ENCODE measurements around the gene MEGF6.

MEGF6 gene

DNA sequence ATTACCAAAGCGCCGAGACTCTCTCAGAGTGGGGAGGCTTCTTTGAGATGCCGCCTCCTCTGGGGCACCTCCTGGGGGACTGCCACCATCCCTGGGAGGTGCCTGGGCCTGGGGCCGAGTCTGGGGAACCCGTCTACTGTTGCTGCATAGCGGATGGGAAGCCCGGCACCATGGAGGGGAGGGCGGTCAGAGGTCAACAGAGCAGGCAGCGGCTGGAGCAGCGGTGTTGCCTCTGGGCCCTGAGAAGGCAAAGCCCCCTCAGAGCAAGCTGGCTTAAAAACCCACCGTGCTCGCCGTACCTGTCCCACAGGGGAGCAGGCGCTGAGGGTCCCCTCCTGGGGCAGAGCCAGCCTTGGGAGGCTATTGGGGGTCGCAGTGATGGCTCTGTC lies 94.8 kb downstream of the MEGF6 start:
- DNase-seq: no peak

DNA sequence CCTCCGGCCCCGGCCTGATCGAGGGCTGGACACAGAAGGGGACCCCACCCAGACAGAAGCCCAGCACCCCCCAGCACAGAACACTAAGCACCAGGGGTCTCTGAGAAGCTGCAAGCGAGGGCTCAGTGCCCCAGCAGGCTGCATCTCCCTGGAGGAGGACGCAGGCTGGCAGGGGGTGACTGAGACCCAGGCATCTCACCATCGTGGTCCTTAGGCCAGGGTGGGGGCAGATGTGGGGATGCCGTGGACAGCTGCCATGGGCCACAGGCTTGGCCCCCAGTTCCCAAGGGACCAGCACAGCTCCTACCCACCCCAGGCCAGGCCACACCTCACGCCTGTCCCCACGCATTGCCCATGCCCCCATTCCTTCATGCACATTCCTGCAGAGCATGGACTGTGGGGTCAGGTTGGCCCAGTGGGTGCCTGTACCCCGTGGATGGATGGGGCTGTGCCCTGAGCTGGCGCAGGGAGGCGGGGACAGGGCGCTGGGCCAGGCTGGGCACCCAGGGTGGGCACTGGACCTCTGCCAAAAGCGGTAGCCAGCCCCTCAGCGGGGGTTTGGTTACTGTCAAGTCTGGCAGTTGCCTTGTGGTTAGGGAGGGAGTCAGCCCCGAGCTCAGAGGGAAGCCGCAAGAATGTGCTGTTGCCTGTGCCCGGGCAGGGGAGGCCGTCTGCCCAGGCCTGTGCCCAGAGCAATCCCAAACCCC lies 95.4 kb downstream of the MEGF6 start:
- no peak for DNase-seq

DNA sequence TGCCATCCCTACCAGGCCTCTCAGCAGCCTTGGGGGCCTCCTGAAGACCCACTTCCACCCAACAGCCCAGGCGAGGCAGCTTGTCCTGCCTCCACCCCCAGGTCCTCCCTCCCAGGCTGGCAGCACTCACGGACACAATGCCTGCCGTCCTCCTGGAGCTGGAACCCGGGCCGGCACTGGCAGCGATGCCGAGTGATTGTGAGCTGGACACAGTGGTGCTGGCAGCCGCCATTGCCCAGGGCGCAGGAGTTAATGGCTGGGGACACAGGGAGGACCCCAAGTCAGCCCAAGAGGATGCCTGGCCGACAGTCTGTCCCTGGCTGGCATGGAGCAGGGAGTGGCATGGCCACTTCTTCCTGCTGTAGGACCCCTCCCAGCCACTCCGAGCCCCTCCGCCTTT lies 96.0 kb downstream of the MEGF6 start:
- DNase-seq: no peak

DNA sequence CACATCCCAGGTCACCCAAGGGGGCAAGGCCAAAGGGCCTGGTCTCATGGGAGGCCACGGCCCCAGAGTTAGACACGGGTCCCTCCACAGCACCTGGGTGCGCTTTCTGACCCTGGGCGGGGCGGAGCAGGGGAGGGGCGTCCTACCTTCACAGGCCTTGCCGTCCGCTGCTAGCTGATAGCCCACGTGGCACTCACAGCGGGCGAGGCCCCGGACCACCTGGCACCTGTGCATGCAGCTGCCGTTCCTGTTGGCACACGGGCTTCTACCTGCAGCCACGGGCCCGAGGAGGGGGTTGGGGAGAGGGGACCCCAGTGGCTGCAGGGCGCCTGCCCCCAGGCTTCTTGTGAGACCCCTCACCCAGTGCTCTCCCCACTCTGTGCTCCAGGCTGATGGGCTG lies 96.9 kb downstream of the MEGF6 start:
- DNase-seq: no peak

DNA sequence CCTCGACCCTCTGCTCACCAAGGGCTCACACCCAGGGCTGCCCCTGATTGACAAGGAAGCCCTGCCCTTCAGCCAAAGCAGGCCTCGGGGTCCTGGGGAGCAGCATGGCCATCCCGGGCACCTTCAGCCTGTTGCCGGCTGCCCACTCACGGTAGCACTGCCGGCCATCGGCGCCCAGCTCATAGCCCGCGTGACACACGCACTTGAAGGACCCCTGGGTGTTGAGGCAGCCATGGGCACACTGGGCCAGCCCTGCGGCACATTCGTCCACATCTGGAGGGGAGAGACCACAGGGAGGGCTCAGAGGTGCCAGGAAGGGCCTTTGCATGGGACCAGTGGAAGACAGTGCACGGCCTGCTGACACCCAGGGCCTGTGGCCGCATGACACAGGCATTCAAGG lies 99.5 kb downstream of the MEGF6 start:
- no peak for DNase-seq

DNA sequence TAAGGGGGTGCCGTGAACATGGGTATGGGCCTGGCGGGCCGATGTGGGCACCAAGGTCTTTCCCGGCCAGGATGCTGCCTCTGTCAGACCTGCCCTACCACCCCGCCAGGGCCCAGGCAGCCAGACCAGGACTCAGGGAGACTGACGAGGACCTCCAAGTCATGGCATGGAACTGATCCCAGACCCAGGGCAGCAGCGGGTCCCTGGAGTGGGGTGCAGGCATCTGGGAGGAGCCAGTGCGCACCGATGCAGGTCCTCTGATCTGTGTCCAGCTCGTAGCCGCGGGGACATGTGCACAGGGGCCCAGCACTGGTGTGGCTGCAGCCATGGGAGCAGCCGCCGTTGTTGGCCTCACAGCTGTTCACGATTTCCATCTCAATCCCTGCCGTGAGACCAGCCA lies 100.0 kb downstream of the MEGF6 start:
- no peak for DNase-seq

DNA sequence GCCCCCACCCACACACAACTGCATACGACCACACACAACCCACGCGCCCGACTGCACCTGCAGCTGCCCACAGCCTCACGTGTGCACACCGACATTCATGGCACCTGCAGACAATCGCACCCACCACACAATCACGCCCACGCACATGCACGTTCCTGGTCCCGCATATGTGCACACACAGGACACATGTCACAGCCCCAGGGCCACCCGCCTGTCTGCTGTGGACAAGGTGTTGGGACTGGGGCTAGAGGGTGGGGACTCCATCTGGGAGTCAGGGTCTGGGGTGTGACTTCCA lies 100.4 kb downstream of the MEGF6 start:
- DNase-seq: no peak

DNA sequence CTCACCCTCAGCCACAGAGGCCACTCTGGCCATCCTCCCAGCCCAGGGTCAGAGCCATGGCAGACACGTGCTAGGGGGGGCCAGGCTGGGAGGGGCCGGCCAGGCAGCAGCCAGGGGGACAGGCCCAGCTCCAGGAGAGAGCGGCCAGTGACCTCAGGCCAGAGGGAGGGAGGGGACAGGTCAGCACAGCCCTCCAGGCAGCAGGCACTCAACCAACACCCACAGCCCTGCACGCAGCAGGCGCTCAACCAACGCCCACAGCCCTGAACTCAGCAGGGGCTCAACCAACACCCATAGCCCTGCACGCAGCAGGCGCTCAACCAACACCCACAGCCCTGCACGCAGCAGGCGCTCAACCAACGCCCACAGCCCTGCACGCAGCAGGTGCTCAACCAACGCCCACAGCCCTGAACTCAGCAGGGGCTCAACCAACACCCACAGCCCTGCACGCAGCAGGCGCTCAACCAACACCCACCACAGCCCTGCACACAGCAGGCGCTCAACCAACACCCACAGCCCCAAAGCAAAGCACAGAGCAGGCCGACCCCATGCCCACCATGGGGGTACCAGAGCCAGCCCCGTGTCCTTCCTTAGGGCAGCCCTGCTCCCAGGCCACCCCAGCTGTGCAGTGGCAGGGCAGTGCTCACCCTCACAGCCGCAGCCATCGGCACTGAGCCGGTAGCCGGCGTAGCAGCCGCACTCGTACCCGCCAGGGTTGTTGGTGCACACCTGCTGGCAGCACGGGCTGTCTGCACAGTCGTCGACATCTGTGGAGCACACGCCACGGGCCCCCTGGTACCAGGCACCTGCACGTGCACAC lies 101.0 kb downstream of the MEGF6 start:
- no peak for DNase-seq

DNA sequence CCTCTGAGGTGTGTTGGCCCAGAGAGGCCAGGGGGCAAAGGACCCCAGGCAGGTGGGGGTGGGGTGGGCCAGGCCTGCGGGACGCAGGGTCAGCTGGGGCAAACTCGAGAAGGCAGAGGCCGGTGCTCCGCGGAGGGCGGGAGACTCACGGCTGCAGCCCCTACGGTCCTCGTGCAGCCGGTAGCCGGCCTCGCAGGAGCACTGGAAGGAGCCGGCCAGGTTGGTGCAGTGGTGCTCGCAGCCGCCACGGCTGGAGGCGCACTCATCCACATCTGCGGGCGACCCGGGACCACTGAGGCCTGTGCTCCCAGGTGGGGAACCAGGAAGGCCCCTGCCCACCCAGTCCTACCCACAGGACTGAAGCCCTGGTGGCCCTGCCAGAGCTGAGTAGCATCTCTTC lies 101.6 kb downstream of the MEGF6 start:
- DNase-seq: no peak

DNA sequence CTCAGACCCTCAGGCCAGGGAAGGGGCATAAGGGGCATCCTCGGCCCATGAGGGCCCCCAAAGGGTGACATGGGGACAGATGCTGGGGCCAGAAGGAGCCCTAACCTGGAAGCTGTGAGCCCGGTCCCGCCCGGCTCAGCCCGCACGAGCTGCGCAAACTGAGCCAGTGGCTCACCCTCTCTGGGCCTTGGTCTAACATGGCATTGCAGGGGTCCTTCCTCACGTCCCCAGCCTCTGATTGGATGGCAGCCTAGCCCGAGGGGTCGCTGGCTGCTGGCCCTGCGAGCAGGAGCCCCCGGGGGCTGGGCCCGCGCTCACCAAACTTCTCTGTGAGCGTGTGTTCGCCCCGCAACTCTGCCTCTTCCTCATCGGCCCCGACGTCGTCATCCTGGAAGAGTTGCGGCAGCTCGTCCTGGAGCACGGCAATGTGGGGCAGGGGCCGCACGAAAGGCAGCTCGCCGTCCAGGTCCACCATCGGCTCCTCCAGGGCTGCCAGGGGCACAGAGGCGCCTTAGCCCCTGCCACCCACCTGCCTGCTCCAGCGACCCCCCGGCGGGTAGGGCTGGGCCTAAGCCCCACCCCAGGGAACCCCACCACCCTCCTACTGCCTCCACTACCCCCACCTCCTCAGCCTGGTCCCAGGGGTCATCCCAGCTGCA lies 102.4 kb downstream of the MEGF6 start:
- DNase-seq: no peak

DNA sequence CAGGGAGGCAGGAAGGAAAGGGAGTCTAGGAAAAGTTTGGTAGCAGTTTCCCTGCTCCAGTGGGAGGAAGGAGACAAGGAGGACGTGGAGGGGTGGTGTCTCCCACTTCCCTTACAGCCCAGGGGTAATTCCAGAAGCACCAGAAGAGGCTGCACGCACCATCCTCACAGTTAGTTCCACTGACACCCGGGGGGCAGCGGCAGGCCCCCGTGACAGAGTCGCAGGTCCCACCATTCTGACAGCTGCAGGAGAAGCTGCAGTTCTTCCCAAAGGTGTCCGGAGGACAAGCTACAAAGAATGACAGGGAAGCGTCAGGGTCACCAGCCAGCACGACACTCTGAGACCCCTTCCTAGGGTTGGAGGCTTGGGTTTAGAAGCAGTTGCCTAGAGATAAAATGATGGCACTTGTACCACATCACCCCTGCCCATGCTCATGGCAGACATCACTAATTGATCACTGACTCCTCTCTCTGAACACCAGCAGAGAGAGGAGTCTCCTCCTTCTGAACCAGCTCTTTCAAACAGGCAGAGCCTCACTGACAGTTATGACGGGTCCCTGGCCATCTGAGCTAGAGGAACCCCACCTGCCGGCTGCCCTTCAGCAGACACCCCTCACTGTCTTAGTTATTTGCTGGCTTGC lies 103.6 kb downstream of the MEGF6 start:
- no peak for DNase-seq

DNA sequence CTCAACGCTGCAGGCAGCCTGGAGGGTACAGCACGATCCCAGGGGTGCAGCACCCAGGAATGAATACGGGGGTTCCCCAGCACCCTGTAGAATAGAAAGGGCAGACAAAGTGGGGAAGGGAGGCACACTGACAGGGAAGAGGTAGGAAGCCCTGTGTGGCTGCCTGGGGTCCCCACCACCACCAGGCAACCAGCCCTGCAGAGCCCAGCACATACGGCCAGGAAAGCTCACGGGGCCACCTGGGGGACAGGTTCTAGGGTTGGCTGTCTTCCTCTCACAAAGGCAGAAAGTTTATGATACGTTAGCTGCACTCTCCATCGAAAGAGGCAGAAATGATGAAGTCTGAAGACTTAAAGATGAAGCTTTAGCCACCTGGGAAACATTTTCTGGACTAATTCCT lies 104.4 kb downstream of the MEGF6 start:
- DNase-seq: no peak

DNA sequence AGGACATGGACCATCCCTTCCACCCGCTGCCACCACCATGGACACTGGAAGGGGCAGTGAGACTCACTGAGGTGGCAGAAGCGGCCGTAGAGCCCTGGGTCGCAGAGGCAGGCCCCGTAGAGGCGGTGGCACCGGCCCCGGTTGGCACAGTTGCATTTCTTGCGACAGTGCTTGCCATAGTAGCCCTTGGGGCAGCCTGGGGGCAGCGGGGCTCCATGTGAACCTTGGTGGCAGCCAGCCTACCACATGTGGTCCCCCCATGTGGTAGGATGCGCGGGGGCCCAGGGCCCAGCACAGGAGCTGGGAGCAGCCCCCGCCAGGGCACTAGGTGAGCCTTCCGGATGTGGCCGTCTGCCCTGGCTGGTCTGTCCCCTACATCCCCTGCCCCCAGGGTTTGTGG lies 105.3 kb downstream of the MEGF6 start:
- DNase-seq: no peak

DNA sequence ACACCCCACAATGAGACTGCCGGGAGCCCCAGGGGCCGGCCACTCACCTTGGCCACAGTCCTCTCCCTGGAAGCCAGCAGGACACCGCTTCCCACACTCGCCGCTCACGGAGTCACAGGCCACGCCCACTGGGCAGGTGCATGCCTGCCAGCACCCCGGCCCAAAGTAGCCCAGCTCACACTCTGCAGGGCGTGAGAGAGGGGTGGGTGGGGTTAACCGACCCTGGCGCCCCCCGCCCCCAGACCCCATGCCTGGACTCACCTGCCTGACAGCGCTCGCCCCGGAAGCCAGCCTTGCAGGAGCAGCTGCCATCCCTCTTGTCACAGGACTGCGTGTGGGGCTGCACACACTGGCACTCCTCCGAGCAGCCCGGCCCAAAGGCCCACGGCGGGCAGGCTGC lies 106.1 kb downstream of the MEGF6 start:
- no peak for DNase-seq

DNA sequence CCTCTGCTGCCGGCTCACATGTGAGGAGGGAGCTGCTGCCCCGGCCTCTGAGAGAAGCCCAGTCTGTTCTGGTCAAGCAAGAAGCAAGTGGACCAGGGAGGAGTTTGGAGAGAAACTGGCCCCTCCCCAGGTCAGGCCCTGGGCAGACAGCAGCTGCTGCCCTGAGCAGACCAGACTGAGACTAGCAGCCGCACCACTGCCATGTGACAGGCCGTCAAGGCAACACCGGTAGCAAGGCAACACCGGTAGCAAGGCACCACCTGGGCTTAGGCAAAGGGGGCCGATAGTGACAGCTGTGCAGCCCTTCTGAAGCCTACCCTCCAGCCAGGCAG lies 106.5 kb downstream of the MEGF6 start:
- no peak for DNase-seq

DNA sequence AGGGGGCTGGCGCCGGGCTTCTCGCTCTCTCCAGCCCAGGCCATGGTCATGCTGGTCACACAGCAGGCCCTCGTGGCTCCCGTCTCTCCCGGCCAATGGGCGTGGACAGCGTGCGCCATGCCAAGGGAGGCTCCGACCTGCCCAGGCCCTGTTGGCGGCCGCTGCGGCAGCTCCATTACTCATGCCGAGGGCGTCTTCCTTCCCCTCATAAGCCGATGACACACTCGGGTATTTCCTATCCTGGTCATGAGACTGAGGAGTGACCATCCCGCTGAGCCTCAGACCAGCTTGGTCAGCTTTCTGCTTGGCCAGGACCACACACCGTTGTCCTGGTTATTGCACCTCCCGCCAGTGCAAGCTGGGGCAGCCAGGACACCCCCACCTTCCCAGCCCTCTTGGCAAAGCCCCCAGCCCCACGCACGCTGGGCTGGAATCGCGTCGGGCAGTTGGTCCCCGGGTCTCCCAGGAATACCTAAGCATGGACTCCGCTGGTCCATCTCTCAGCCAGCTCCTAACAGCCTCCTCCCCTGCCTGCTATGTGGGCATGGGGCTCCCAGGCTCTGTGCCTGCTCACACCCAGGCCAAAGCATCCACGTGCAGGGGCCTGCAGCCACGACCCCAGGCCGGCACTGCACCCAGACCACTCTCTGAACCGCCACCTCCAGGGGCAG lies 107.0 kb downstream of the MEGF6 start:
- DNase-seq: no peak

DNA sequence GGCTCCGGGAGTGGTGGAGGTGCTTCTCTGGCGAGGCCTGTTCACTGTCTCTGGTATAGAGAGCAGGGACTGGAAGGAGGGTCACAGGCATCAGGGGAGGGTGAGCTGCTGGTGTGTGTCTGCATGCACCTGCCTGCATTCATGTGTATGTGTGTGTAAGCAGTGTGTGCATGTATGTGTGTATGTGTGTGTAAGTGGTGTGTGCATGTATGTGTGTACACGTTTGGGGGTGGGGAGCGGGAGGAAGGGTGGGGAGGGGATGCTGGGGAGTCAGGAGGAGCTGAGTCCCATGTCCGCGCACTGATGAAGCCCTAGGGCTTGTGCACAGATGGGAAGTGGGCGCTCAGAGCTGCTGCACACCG lies 107.8 kb downstream of the MEGF6 start:
- DNase-seq: no peak

DNA sequence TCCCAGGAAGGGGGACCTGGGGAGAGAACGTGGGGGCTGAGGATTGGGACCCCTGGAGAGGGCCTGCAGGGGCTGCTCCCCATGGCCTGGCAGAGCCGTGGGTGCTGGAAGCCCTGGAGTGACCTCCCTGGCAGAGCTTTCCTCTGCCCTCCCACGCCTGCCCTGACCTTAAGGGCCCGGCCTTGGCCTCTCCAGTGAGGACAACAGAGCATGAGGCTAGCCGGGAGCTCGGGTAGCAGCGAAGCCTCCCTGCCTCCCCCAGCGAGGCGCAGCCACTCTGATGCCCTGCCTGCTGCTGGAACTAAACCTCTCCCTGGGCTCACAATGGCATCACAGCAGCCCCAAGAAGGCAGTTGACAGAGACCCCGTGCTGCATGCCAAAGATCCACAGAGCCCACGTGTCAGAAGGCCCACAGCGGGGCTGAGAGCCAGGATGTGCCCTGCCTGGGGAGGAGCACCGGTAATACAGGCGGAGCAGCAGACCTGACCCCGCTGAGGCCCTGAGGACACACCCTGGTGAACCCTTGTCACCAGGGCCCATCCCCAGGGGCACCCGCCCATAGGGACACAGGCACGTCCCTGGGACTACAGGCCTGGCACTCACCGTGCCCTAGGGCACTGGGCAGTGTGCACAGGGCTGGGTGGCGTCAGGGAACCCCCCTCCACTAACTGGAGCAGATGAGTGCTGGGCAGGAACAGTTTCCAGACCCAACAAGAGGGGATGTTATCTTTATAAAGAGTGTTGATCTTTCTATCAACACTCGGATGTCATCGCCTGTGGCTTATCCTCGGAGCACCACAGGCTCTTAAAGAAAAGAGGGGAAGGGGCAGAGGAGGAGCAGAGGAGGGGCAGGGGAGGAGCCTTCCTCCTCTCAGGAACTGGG lies 108.4 kb downstream of the MEGF6 start:
- DNase-seq: no peak

DNA sequence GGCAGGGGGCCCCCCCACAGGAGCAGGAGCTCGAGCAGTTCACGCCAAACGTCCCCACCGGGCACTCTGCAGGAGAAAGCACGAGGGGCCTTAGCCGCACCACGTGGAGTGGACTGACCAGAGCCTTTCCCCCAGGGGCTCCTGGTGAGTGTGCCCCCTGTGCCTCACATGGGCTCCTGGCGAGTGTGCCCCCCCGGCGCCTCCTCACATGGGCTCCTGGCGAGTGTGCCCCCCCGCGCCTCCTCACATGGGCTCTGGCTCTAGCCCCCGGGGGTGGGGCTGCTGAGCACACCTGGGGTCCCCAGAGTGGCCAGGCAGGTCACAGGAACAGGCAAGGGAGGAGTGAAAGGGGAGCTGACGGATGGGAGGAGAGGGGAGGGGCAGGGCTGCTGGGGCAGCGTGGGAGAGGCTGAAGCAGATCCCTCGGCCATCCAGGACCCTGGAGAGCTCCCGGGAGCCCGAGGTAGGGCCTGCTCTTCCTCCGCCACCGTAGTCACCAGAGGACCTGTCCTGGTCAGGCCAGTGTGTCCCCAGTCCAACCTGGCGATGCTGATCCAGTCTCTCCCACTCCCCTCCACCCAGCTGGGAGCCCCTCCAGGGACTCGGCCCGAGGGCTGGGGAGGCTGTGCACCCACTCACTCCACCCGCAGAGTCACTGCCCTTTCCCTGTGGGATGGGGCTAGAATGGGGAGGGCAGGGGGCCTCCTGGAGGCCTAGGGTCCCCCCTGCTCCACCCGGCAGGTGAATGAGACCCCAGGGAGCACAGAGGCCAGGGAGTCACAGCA lies 109.3 kb downstream of the MEGF6 start:
- no peak for DNase-seq

DNA sequence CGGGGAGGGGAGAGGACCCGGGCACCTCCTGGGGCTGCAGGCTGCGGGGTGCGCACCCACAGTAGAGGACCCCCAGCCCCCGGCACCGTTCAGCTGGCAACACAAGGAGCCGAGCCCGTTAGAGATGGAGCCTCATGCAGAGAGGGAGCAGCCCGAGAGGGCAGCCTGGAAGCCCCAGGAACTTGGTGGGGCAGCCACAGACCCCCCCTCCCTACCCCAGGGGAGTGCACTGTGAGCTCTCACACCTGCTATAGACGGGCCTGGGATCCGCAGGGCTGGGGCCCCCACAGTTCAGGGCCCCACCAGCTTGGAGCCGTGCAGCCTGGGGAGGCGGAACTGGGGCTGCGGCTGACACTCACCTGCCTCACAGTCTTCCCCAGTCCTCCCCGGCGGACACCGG lies 109.9 kb downstream of the MEGF6 start:
- DNase-seq: no peak

DNA sequence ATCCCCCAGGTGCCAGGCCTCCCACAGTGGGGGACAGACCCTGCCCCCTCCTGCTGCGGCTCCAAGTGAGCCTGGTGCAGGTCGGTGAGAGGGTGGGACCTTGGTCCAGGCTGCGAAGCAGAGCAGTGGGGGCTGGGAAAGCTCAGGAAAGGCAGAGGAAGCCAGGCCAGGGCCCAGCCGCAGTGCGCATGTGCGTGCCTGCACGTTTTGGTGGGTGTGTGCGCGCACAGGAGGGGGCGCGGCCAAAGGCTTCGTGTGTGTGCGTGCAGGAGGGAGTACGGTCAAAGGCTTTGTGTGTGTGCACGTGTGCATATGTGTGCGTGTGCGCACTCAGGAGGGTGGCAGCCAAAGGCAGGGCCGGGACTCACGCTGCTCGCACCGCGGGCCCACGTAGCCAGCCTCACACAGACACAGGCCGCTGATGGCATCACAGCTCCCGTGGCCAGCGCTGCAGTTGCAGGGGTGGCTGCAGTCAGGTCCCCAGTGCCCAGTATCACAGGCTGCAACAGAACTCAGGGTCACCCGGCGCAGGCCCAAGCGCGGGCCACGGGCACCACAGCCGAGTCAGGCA lies 111.0 kb downstream of the MEGF6 start:
- DNase-seq: no peak

Data from NCI-H2029 (cell line).